ENCODE data around the gene UBE2D2. TPM values are rescaled to one million over a fixed set of nuclear protein-coding genes. Genes with fewer than 3 reads are reported as not detected.

The UBE2D2 gene
- total and polyA plus RNA-seq, 2 of the 13 experiments (the other 11 are each of a cell fraction or from before 2014, with no cell fraction given) = 79.1 to 109 TPM

DNA sequence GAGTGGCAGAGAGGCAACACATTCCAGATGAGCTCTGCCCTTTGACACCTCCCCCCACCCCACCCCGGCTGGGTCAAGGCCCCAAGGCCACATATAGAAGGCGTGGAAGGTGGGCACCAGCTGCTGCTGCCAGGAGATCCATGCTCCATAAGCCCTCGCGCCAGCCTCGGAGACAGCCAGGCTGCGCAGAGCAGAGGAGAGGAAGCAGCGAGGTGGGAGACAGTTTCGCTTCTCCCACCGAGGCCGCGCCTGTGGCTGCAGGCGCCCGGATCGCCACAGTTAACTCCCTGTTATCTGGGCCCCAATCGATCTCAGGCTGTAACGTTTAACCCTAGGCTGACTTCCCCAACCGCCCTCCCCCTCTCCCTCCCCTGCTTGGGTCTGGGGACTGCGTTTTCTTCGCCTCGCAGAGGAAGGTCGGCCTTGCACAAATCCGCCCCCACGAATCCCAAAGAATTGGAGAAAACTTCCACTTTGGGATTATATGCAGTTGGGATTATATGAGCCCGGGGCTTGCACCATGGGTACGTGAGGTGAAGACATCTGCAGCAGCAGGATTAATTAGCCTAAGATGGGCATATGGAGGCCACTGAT, 85.9 kb downstream of the UBE2D2 start (continued):
- no peak for TF ChIP-seq GLMP (CRISPR knock-in tag; IDR thresholded peaks at IDR 0.05; ENCODE audit: borderline replicate concordance)
- no peak for TF ChIP-seq ZNF431 (CRISPR knock-in tag; IDR thresholded peaks at IDR 0.05; ENCODE audit: borderline replicate concordance, low read depth)
- no peak for TF ChIP-seq NR3C1 (CRISPR knock-in tag; IDR thresholded peaks at IDR 0.05)
- peak; percentile 2; the same call in 1 of the 2 replicates for TF ChIP-seq KDM5B (CRISPR knock-in tag; IDR thresholded peaks at IDR 0.05; ENCODE audit: borderline replicate concordance)
- no peak for TF ChIP-seq MAF1 (CRISPR knock-in tag; IDR thresholded peaks at IDR 0.05; ENCODE audit: borderline replicate concordance)
- TF ChIP-seq LCORL (IDR thresholded peaks at IDR 0.05) = no peak
- no peak for TF ChIP-seq LCORL (CRISPR knock-in tag; IDR thresholded peaks at IDR 0.05)
- TF ChIP-seq MBNL3 (CRISPR knock-in tag; conservative IDR thresholded peaks at IDR 0.05) = no peak
- no peak for TF ChIP-seq GPN1 (CRISPR knock-in tag; IDR thresholded peaks at IDR 0.05; ENCODE audit: borderline replicate concordance)
- TF ChIP-seq, protein P1, sequence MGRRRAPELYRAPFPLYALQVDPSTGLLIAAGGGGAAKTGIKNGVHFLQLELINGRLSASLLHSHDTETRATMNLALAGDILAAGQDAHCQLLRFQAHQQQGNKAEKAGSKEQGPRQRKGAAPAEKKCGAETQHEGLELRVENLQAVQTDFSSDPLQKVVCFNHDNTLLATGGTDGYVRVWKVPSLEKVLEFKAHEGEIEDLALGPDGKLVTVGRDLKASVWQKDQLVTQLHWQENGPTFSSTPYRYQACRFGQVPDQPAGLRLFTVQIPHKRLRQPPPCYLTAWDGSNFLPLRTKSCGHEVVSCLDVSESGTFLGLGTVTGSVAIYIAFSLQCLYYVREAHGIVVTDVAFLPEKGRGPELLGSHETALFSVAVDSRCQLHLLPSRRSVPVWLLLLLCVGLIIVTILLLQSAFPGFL (CRISPR knock-in tag; IDR thresholded peaks at IDR 0.05) = no peak
- TF ChIP-seq ARID5B (CRISPR knock-in tag; IDR thresholded peaks at IDR 0.05) = no peak; the same call in 1 of the 2 replicates
- 0 out of 2 replicates have a peak, but pooled peaks have one; percentile 21 for TF ChIP-seq HDAC2 (CRISPR knock-in tag; IDR thresholded peaks at IDR 0.05)
- TF ChIP-seq STAT5B (CRISPR knock-in tag; IDR thresholded peaks at IDR 0.05) = no peak
- TF ChIP-seq ZNF343 (CRISPR knock-in tag; IDR thresholded peaks at IDR 0.05) = no peak
- no peak for TF ChIP-seq ZNF609 (CRISPR knock-in tag; IDR thresholded peaks at IDR 0.05; ENCODE audit: borderline replicate concordance)
- TF ChIP-seq, protein P2, sequence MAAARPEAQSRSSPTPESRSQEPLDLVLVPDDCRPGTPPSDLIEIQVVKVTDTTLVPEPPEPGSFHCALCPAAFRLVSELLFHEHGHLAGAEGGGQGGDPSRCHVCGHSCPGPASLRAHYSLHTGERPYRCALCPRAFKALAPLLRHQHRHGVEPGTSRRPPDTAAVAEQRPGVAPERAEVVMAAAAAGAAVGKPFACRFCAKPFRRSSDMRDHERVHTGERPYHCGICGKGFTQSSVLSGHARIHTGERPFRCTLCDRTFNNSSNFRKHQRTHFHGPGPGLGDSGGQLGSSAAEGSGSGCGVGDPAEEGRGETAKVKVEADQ (CRISPR knock-in tag; IDR thresholded peaks at IDR 0.05; ENCODE audit: borderline replicate concordance) = no peak
- no peak for TF ChIP-seq TBP (CRISPR knock-in tag; IDR thresholded peaks at IDR 0.05)
